Liver (tissue), 9 donors: ENCODE measurements around the gene MIGA1. TPM values are rescaled to one million over a fixed set of nuclear protein-coding genes. Genes with fewer than 3 reads are reported as not detected.
A peak's percentile ranks its signal among the peaks of the same experiment; 100 is the strongest.

ENCODE experiments used
- DNase-seq: peaks from one replicate; pipeline ENCODE4 v3.0.0-alpha.2; 2017; ENCODE audit warnings: low spot score
- H3K27ac ChIP-seq, 2 donors: one replicate each; pipeline ENCODE4 v1.7.0; 2013; ENCODE audit warnings: inconsistent platforms in 2 of 2, low read length in 2 of 2, control low read depth in 1 of 2, low read depth in 1 of 2, mild to moderate bottlenecking in 1 of 2
- H3K27me3 ChIP-seq, 4 donors: one replicate each; pipeline versions ENCODE4 v1.6.1 to v1.7.0; 2013; ENCODE audit warnings: low read length in 3 of 4, inconsistent platforms in 1 of 4, mild to moderate bottlenecking in 1 of 4, moderate library complexity in 1 of 4; ENCODE audit not compliant: control insufficient read depth in 4 of 4, insufficient read depth in 4 of 4
- H3K36me3 ChIP-seq, 4 donors: one replicate each; pipeline versions ENCODE4 v1.6.1 to v1.7.0; 2013; ENCODE audit warnings: low read length in 3 of 4, mild to moderate bottlenecking in 3 of 4, low read depth in 1 of 4, moderate library complexity in 1 of 4; ENCODE audit not compliant: control insufficient read depth in 4 of 4, insufficient read depth in 3 of 4
- H3K4me1 ChIP-seq, 4 donors: one replicate each; pipeline versions ENCODE4 v1.6.1 to v1.7.0; 2013; ENCODE audit warnings: low read length in 3 of 4, mild to moderate bottlenecking in 3 of 4, moderate library complexity in 1 of 4; ENCODE audit not compliant: control insufficient read depth in 4 of 4, insufficient read depth in 4 of 4
- H3K4me3 ChIP-seq, 3 donors: one replicate each; pipeline versions ENCODE4 v1.6.1 to v1.7.0; 2013; ENCODE audit warnings: low read length in 3 of 3, control low read depth in 1 of 3, low read depth in 1 of 3, mild to moderate bottlenecking in 1 of 3
- H3K9ac ChIP-seq, 2 donors: one replicate each; pipeline ENCODE4 v1.7.0; 2013; ENCODE audit warnings: low read length in 2 of 2, mild to moderate bottlenecking in 2 of 2, moderate library complexity in 2 of 2, control low read depth in 1 of 2, low read depth in 1 of 2
- H3K9me3 ChIP-seq, 4 donors: one replicate each; pipeline versions ENCODE4 v1.6.1 to v1.7.0; 2013; ENCODE audit warnings: low read length in 3 of 4; ENCODE audit not compliant: control insufficient read depth in 4 of 4
- EGR1 ChIP-seq, 2 donors: IDR thresholded peaks; 2 replicates each; pipeline ENCODE4 v1.6.1; 2016 to 2018; ENCODE audit warnings: antibody characterized with exemption in 2 of 2, low read depth in 2 of 2
- FOXA2 ChIP-seq: IDR thresholded peaks from 2 replicates; pipeline ENCODE4 v1.6.1; 2016; ENCODE audit warnings: antibody characterized with exemption
- GABPA ChIP-seq, 2 donors: IDR thresholded peaks in 1 of 2; conservative IDR thresholded peaks in 1 of 2; 2 replicates each; pipeline ENCODE4 v1.6.1; 2016; ENCODE audit warnings: antibody characterized with exemption in 2 of 2, mild to moderate bottlenecking in 1 of 2, moderate library complexity in 1 of 2
- HNF4A ChIP-seq, 2 donors: conservative IDR thresholded peaks; 2 replicates each; pipeline ENCODE4 v1.6.1; 2016; ENCODE audit warnings: antibody characterized with exemption in 2 of 2, mild to moderate bottlenecking in 2 of 2
- HNF4G ChIP-seq: IDR thresholded peaks from 2 replicates; pipeline ENCODE4 v1.6.1; 2016; ENCODE audit warnings: antibody characterized with exemption
- JUND ChIP-seq, 2 donors: IDR thresholded peaks; 2 replicates each; pipeline ENCODE4 v1.6.1; 2016; ENCODE audit warnings: antibody characterized with exemption in 2 of 2
- NR2F2 ChIP-seq: IDR thresholded peaks from 2 replicates; pipeline ENCODE4 v1.6.1; 2016; ENCODE audit warnings: antibody characterized with exemption
- RAD21 ChIP-seq, 2 donors: IDR thresholded peaks; 2 replicates each; pipeline ENCODE4 v1.6.1; 2016; ENCODE audit warnings: antibody characterized with exemption in 2 of 2, mild to moderate bottlenecking in 2 of 2
- RXRA ChIP-seq, 2 donors: IDR thresholded peaks; 2 replicates each; pipeline ENCODE4 v1.6.1; 2017 to 2018; ENCODE audit warnings: antibody characterized with exemption in 2 of 2, mild to moderate bottlenecking in 1 of 2
- TAF1 ChIP-seq: conservative IDR thresholded peaks from 2 replicates; pipeline ENCODE4 v1.6.1; 2016; ENCODE audit warnings: antibody characterized with exemption, mild to moderate bottlenecking
- YY1 ChIP-seq: IDR thresholded peaks from 2 replicates; pipeline ENCODE4 v1.6.1; 2016; ENCODE audit warnings: antibody characterized with exemption, mild to moderate bottlenecking
- WGBS: extraction: QIAGEN DNeasy Blood & Tissue Kit; methylation state at CpG from one replicate; pipeline ENCODE4 v1.1.7; 2013; 5-methylcytosine and 5-hydroxymethylcytosine counted together
- polyA plus RNA-seq, 2 donors: library from polyadenylated mRNA; stranded (reverse) in 1 of 2; unstranded in 1 of 2; fragments of 200-250 nt in 1 of 2; fragments of >200 nt in 1 of 2; fragmentation: Nextera tagmentation in 1 of 2; extraction: Ambion mirVana in 1 of 2; gene quantifications; one replicate each; pipeline versions ENCODE4 v1.2.1 to v1.2.3, GENCODE V29; 2013 to 2015
- total RNA-seq, 2 donors: library from RNA; depleted of rRNA; stranded (reverse); fragments of >200 nt; gene quantifications; one replicate each; pipeline ENCODE4 v1.2.3, GENCODE V29; 2014
- TF ChIP-seq, protein P1 (sequence below): IDR thresholded peaks from 2 replicates; pipeline ENCODE4 v1.6.1; 2016; ENCODE audit warnings: antibody characterized with exemption
- TF ChIP-seq, protein P2 (sequence below): fragments of 150-350 bp; IDR thresholded peaks from 2 replicates; pipeline ENCODE4 v1.5.1; 2017; ENCODE audit warnings: improper control_type of control experiment, low read depth, low read length; ENCODE audit not compliant: missing input control
- TF ChIP-seq, protein P3 (sequence below): IDR thresholded peaks from 2 replicates; pipeline ENCODE4 v1.6.1; 2016; ENCODE audit warnings: antibody characterized with exemption
- TF ChIP-seq, protein P4 (sequence below): IDR thresholded peaks from 2 replicates; pipeline ENCODE4 v1.6.1; 2016; ENCODE audit warnings: antibody characterized with exemption
- donor health status: healthy.
- donor health status: healthy.
- donor health status: healthy.
- donor health status: healthy.
- donor health status: healthy.

MIGA1 gene
- total and polyA plus RNA-seq, 4 donors = 3.5 to 8.0 (median 6.2) TPM

DNA sequence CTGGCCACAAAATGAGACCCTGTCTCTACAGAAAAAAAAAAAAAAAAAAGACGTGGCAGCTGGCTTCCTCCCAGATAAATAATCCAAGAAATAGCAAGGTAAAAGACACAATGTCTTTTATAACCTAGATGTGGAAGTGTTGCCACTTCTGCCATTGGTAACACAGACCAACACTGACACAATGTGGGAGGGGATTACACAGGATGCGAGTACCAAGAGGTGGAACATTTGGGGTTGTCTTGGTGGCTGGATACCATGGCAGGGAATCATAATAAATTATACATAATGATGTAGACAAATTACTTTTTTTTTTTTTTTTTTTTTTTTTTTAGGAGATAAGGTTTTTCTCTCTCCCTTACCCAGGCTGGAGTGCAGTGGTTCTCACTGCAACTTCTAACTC lies 103.0 kb downstream of the MIGA1 start:
- no peak overlapping the region for H3K4me3 ChIP-seq
- H3K27me3 ChIP-seq = no peaks in the 10 kb centered on the region
- H3K36me3 ChIP-seq = no peaks in the 10 kb centered on the region
- no peak for DNase-seq
- no peak for TF ChIP-seq FOXA2
- TF ChIP-seq, protein P1, sequence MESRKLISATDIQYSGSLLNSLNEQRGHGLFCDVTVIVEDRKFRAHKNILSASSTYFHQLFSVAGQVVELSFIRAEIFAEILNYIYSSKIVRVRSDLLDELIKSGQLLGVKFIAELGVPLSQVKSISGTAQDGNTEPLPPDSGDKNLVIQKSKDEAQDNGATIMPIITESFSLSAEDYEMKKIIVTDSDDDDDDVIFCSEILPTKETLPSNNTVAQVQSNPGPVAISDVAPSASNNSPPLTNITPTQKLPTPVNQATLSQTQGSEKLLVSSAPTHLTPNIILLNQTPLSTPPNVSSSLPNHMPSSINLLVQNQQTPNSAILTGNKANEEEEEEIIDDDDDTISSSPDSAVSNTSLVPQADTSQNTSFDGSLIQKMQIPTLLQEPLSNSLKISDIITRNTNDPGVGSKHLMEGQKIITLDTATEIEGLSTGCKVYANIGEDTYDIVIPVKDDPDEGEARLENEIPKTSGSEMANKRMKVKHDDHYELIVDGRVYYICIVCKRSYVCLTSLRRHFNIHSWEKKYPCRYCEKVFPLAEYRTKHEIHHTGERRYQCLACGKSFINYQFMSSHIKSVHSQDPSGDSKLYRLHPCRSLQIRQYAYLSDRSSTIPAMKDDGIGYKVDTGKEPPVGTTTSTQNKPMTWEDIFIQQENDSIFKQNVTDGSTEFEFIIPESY = no peak
- TF ChIP-seq NR2F2 = no peak
- no peak for TF ChIP-seq RXRA (IDR thresholded peaks at IDR 0.05)
- TF ChIP-seq, protein P2, sequence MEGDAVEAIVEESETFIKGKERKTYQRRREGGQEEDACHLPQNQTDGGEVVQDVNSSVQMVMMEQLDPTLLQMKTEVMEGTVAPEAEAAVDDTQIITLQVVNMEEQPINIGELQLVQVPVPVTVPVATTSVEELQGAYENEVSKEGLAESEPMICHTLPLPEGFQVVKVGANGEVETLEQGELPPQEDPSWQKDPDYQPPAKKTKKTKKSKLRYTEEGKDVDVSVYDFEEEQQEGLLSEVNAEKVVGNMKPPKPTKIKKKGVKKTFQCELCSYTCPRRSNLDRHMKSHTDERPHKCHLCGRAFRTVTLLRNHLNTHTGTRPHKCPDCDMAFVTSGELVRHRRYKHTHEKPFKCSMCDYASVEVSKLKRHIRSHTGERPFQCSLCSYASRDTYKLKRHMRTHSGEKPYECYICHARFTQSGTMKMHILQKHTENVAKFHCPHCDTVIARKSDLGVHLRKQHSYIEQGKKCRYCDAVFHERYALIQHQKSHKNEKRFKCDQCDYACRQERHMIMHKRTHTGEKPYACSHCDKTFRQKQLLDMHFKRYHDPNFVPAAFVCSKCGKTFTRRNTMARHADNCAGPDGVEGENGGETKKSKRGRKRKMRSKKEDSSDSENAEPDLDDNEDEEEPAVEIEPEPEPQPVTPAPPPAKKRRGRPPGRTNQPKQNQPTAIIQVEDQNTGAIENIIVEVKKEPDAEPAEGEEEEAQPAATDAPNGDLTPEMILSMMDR = no peak
- TF ChIP-seq RAD21 (IDR thresholded peaks at IDR 0.05) = no peak
- WGBS = 80% methylated on average over 2 of the region's 2 CpGs
- H3K27ac ChIP-seq = no peak overlapping the region
- H3K9ac ChIP-seq = no peak overlapping the region
- no peaks in the 10 kb centered on the region for H3K9me3 ChIP-seq
- H3K4me1 ChIP-seq = no peaks in the 10 kb centered on the region

DNA sequence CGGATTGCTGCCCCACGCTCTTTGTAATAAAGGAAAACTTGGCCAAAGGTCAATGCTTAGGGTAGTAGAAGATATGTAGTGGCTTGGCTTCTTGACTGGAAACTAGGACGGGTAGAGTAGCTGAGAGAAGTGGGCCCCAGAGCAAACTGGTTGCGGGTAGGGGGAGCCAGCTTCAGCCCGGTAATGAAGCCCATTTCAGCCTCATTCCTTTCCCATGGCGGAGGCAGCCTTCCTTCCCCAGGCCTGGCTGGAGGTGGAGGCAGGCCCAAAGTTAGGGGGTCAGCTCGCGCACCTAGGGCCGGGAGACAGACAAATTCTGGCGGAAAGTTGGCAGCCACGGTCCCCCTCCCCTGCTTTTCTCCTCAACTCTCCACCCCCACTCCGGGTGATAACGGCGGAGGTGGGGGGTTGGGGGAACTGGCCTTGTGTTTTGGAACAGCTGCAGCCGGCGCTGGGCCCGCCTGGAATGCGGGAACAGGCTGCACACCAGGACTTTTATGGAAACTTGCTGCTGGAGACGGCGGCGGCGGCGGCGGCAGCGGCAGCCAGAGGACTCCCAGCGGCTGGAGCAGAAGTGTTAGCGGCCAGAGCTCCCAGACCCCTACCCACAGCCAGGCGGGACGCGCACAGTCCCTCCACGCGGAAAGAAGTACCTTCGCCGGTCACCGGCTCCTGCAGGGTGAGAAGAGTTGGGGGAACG lies 108.8 kb downstream of the MIGA1 start, which contains the start of gene NEXN:
NEXN (plus strand) TSS at position 544 of the 700 bp plus-strand sequence. CDS start 27,483 bp downstream, outside the sequence.
- Histone ChIP-seq H3K36me3 (no peaks in the 10 kb centered on the region), H3K27me3 (no peaks in the 10 kb centered on the region), H3K9ac (no peak within 1 kb of the TSS), H3K4me3 (peak within 1 kb of the TSS; percentile 54 to 74 (median 66)), H3K27ac (peak within 1 kb of the TSS; percentile 57 to 75), H3K9me3 (no peaks in the 10 kb centered on the region), H3K4me1 (peaks cover 0 to 10% (median 3%) of the 10 kb centered on the region in 4 donors)
- WGBS = 14% methylated on average over 36 of the region's 36 CpGs
- TF ChIP-seq, protein P3, sequence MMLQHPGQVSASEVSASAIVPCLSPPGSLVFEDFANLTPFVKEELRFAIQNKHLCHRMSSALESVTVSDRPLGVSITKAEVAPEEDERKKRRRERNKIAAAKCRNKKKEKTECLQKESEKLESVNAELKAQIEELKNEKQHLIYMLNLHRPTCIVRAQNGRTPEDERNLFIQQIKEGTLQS = no peak
- peak; percentile 10 to 13 for TF ChIP-seq RAD21 (IDR thresholded peaks at IDR 0.05)
- peak; percentile 57 for DNase-seq

DNA sequence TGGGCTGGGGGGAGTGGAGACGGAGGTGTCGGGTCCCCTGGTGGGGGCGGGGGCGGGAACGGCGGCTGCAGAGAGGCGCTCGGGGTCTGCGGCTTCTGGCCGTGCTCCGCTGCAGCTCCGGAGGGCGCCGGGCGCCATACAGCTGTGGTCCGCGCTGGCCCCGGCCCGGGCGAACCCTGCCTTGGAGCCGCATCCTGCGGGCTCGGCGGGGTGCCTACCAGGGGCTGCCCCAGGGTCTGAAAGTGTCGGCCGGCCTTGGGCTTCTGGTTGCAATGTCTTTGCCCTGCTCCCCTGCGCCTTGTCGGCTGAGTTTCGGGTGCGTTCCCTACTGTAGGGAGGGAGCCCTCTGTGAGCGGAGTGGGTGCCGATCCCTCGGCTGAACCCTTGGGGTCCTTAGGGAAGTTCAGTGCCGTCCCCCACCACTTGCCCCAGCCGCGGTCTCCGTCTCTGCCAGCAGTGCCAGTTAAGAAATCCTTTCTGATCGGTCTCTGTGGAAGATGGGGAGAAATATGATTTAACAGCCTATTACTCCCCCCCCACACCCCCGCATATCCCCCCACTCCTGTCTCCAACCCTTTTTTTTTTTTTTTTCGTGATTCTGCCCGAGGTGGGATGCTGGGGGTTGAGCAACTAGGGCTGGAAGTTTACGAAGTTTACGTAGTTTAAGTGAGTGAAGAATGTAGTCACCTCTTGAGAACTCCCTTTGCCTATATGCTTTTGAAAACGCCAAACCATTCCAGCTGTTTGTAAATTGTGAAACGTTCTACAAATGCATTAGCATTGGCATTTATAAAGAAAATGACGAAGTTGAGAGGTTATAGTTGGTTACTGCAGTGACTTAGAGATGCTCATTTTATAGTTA lies 109.6 kb downstream of the MIGA1 start:
- Histone ChIP-seq H3K36me3 (no peaks in the 10 kb centered on the region), H3K9me3 (no peaks in the 10 kb centered on the region), H3K27me3 (no peaks in the 10 kb centered on the region), H3K4me1 (peaks cover 0 to 10% (median 3%) of the 10 kb centered on the region in 4 donors), H3K9ac (no peak overlapping the region), H3K27ac (peak overlapping the region; percentile 57 to 75), H3K4me3 (peak overlapping the region; percentile 54 to 74 (median 66))
- no peak for DNase-seq
- 4% methylated on average over 46 of the region's 46 CpGs for WGBS
- TF ChIP-seq JUND (IDR thresholded peaks at IDR 0.05) = no peak
- no peak for TF ChIP-seq EGR1 (IDR thresholded peaks at IDR 0.05; ENCODE audit: low read depth in 2 of 2)
- no peak for TF ChIP-seq HNF4A (conservative IDR thresholded peaks at IDR 0.05)
- no peak for TF ChIP-seq NR2F2
- TF ChIP-seq, protein P2 = no peak
- TF ChIP-seq, protein P4, sequence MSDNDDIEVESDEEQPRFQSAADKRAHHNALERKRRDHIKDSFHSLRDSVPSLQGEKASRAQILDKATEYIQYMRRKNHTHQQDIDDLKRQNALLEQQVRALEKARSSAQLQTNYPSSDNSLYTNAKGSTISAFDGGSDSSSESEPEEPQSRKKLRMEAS = no peak
- TF ChIP-seq TAF1 = no peak
- no peak for TF ChIP-seq GABPA (IDR thresholded peaks at IDR 0.05 in 1 of 2, conservative IDR thresholded peaks at IDR 0.05 in 1 of 2)
- no peak for TF ChIP-seq HNF4G
- no peak for TF ChIP-seq YY1
